Activated naive CD4-positive, alpha-beta T cell treated with anti-CD3 and anti-CD28 coated beads, Interleukin-2, amount 10 ng/mL, durations not matched to agents 7 days and 5 days (primary cell): ENCODE measurements around the gene CENPX.

Experiments used
- CTCF ChIA-PET: fragments of 350-600 bp; sonication (Branson Sonifier 250); formaldehyde crosslinking; loops from one replicate; lab custom pipeline; 2021; ENCODE audit warnings: antibody characterized with exemption; lab: Charles Lee
- DNase-seq: peaks from one replicate; pipeline ENCODE4 v3.0.0-alpha.2; 2020
- H3K27ac Mint-ChIP-seq: one replicate; pipeline ENCODE4 v1.8.0; 2021; ENCODE audit warnings: mild to moderate bottlenecking, moderate library complexity, mixed read lengths
- H3K27me3 Mint-ChIP-seq: one replicate; pipeline ENCODE4 v1.8.0; 2021; ENCODE audit warnings: mild to moderate bottlenecking, mixed read lengths
- H3K36me3 Mint-ChIP-seq: one replicate; pipeline ENCODE4 v1.8.0; 2021; ENCODE audit warnings: mixed read lengths
- H3K4me1 Mint-ChIP-seq: one replicate; pipeline ENCODE4 v1.8.0; 2021; ENCODE audit warnings: mixed read lengths
- H3K4me3 Mint-ChIP-seq: one replicate; pipeline ENCODE4 v1.8.0; 2021; ENCODE audit warnings: mild to moderate bottlenecking, moderate library complexity, mixed read lengths
- H3K9me3 Mint-ChIP-seq: one replicate; pipeline ENCODE4 v1.8.0; 2021; ENCODE audit warnings: mixed read lengths

The CENPX gene

GRCh38 chr17:82001571-82002056 lies 21.1 kb downstream of the CENPX start:
- Mint-ChIP-seq H3K4me3 (no peak overlapping the region), H3K4me1 (no peaks in the 10 kb centered on the region), H3K27ac (no peak overlapping the region), H3K27me3 (no peaks in the 10 kb centered on the region), H3K36me3 (no peaks in the 10 kb centered on the region), H3K9me3 (no peaks in the 10 kb centered on the region)
- CTCF ChIA-PET, result no interaction called here
- no peak for DNase-seq

- H3K27me3 Mint-ChIP-seq, result no peaks in the 10 kb centered on the region
- no peaks in the 10 kb centered on the region for H3K36me3 Mint-ChIP-seq
- H3K4me1 Mint-ChIP-seq, result no peaks in the 10 kb centered on the region
- H3K27ac Mint-ChIP-seq, result no peak overlapping the region
- H3K4me3 Mint-ChIP-seq, result no peak overlapping the region
- CTCF ChIA-PET, result no interaction called here
- H3K9me3 Mint-ChIP-seq, result no peaks in the 10 kb centered on the region
- DNase-seq, result no peak
These were observed 21.7 kb downstream of the CENPX start for GRCh38 chr17:82000803-82001570.

- Mint-ChIP-seq H3K9me3 (no peaks in the 10 kb centered on the region), H3K4me3 (no peak overlapping the region), H3K27ac (no peak overlapping the region), H3K27me3 (no peaks in the 10 kb centered on the region), H3K4me1 (no peaks in the 10 kb centered on the region), H3K36me3 (no peaks in the 10 kb centered on the region)
- CTCF ChIA-PET, result no interaction called here
- no peak for DNase-seq
These were observed 22.5 kb downstream of the CENPX start for GRCh38 chr17:81999976-82000802.

- no peak for DNase-seq
- H3K4me1 Mint-ChIP-seq, result no peaks in the 10 kb centered on the region
- no peaks in the 10 kb centered on the region for H3K27me3 Mint-ChIP-seq
- H3K9me3 Mint-ChIP-seq, result no peaks in the 10 kb centered on the region
- CTCF ChIA-PET, result no interaction called here
- no peak overlapping the region for H3K4me3 Mint-ChIP-seq
- no peaks in the 10 kb centered on the region for H3K36me3 Mint-ChIP-seq
- no peak overlapping the region for H3K27ac Mint-ChIP-seq
These were observed 23.1 kb downstream of the CENPX start for GRCh38 chr17:81999587-81999975.

- CTCF ChIA-PET, result no interaction called here
These were observed 23.8 kb downstream of the CENPX start for GRCh38 chr17:81998691-81999438.

GRCh38 chr17:81998212-81998611 lies 24.5 kb downstream of the CENPX start:
- H3K27me3 Mint-ChIP-seq, result no peaks in the 10 kb centered on the region
- no peak overlapping the region for H3K4me3 Mint-ChIP-seq
- H3K27ac Mint-ChIP-seq, result no peak overlapping the region
- no peaks in the 10 kb centered on the region for H3K9me3 Mint-ChIP-seq
- H3K4me1 Mint-ChIP-seq, result no peaks in the 10 kb centered on the region
- CTCF ChIA-PET, result interaction anchor here (1.0 kb wide), 1 partner anchor 21 kb away, joined by 3 read pairs; no protein-coding TSS in a partner anchor
- DNase-seq, result no peak
- no peaks in the 10 kb centered on the region for H3K36me3 Mint-ChIP-seq

More at GRCh38 chr17:81998691-81999438, 23.8 kb downstream of the CENPX start:
- no peak overlapping the region for H3K4me3 Mint-ChIP-seq
- no peaks in the 10 kb centered on the region for H3K4me1 Mint-ChIP-seq
- H3K9me3 Mint-ChIP-seq, result no peaks in the 10 kb centered on the region
- no peaks in the 10 kb centered on the region for H3K27me3 Mint-ChIP-seq
- no peaks in the 10 kb centered on the region for H3K36me3 Mint-ChIP-seq
- H3K27ac Mint-ChIP-seq, result no peak overlapping the region
- DNase-seq, result no peak

- no peak overlapping the region for H3K4me3 Mint-ChIP-seq
- H3K27me3 Mint-ChIP-seq, result no peaks in the 10 kb centered on the region
- no peak overlapping the region for H3K27ac Mint-ChIP-seq
- H3K36me3 Mint-ChIP-seq, result no peaks in the 10 kb centered on the region
- CTCF ChIA-PET, result interaction anchor here (0.7 to 1.0 kb wide), 4 partner anchors 18 to 37 kb away, joined by 3 read pairs; no protein-coding TSS in a partner anchor
- no peaks in the 10 kb centered on the region for H3K4me1 Mint-ChIP-seq
- DNase-seq, result no peak
- H3K9me3 Mint-ChIP-seq, result no peaks in the 10 kb centered on the region
These were observed 25.8 kb downstream of the CENPX start for GRCh38 chr17:81996757-81997441.

- CTCF ChIA-PET, result interaction anchor here (0.8 kb wide), 1 partner anchor 37 kb away, joined by 3 read pairs; no protein-coding TSS in a partner anchor
- no peaks in the 10 kb centered on the region for H3K4me1 Mint-ChIP-seq
These were observed 26.4 kb downstream of the CENPX start for GRCh38 chr17:81996232-81996756.

GRCh38 chr17:81995463-81996231 lies 27.0 kb downstream of the CENPX start:
- no peak overlapping the region for H3K27ac Mint-ChIP-seq
- H3K4me3 Mint-ChIP-seq, result no peak overlapping the region
- CTCF ChIA-PET, result no interaction called here

More at GRCh38 chr17:81996232-81996756, 26.4 kb downstream of the CENPX start:
- no peak overlapping the region for H3K4me3 Mint-ChIP-seq
- no peaks in the 10 kb centered on the region for H3K27me3 Mint-ChIP-seq
- H3K36me3 Mint-ChIP-seq, result no peaks in the 10 kb centered on the region
- DNase-seq, result no peak
- no peaks in the 10 kb centered on the region for H3K9me3 Mint-ChIP-seq
- no peak overlapping the region for H3K27ac Mint-ChIP-seq

GRCh38 chr17:81994593-81995462 lies 27.9 kb downstream of the CENPX start:
- Mint-ChIP-seq H3K4me3 (no peak overlapping the region), H3K36me3 (no peaks in the 10 kb centered on the region), H3K4me1 (no peaks in the 10 kb centered on the region), H3K27ac (no peak overlapping the region), H3K27me3 (no peaks in the 10 kb centered on the region), H3K9me3 (no peaks in the 10 kb centered on the region)
- no peak for DNase-seq
- CTCF ChIA-PET, result no interaction called here

More at GRCh38 chr17:81995463-81996231, 27.0 kb downstream of the CENPX start:
- Mint-ChIP-seq H3K36me3 (no peaks in the 10 kb centered on the region), H3K27me3 (no peaks in the 10 kb centered on the region), H3K9me3 (no peaks in the 10 kb centered on the region), H3K4me1 (no peaks in the 10 kb centered on the region)
- no peak for DNase-seq

- Mint-ChIP-seq H3K27ac (no peak overlapping the region), H3K9me3 (no peaks in the 10 kb centered on the region), H3K4me3 (no peak overlapping the region), H3K36me3 (no peaks in the 10 kb centered on the region), H3K27me3 (no peaks in the 10 kb centered on the region), H3K4me1 (no peaks in the 10 kb centered on the region)
- no peak for DNase-seq
- CTCF ChIA-PET, result no interaction called here
These were observed 28.7 kb downstream of the CENPX start for GRCh38 chr17:81993729-81994592.
